Measurements from ENCODE around the gene TMEM91. TPM values are rescaled to one million over a fixed set of nuclear protein-coding genes. Genes with fewer than 3 reads are reported as not detected.

Gene TMEM91
- polyA plus RNA-seq, 1 donor from 2014 or later, result 24.4 TPM

- Histone ChIP-seq H3K4me3 (ENCODE audit: low read length) (no peak overlapping the region), H2AFZ (ENCODE audit: low read depth, low read length) (no peak overlapping the region), H3K79me2 (replicated peaks; ENCODE audit: insufficient read depth, low read length) (no peaks in the 10 kb centered on the region), H3K36me3 (ENCODE audit: insufficient read depth, low read length) (no peaks in the 10 kb centered on the region), H3F3A (ENCODE audit: insufficient read depth, low read length, poor library complexity, severe bottlenecking) (no peaks in the 10 kb centered on the region), H3K4me2 (ENCODE audit: low read length) (no peak overlapping the region), H3K9ac (ENCODE audit: low read length) (no peak overlapping the region), H3K9me2 (ENCODE audit: insufficient read depth, low read length) (no peaks in the 10 kb centered on the region), H3K27me3 (ENCODE audit: insufficient read depth, low read depth, low read length) (peaks cover 38% of the 10 kb centered on the region), H3K27ac (ENCODE audit: low read length) (no peak overlapping the region), H3K9me3 (ENCODE audit: low read length) (no peaks in the 10 kb centered on the region), H4K20me1 (ENCODE audit: insufficient read depth) (no peaks in the 10 kb centered on the region)
- TF ChIP-seq SMC3 (conservative IDR thresholded peaks at IDR 0.05; ENCODE audit: poor library complexity), result no peak
- no peak for TF ChIP-seq TAF1 (IDR thresholded peaks at IDR 0.05; ENCODE audit: low read depth)
- TF ChIP-seq EZH2 (IDR thresholded peaks at IDR 0.05; ENCODE audit: borderline replicate concordance, insufficient read depth, low read length, poor library complexity, severe bottlenecking), result no peak
- TF ChIP-seq EP300 (conservative IDR thresholded peaks at IDR 0.05; ENCODE audit: poor library complexity, severe bottlenecking), result no peak
- no peak for TF ChIP-seq POLR2AphosphoS5 (IDR thresholded peaks at IDR 0.05)
- TF ChIP-seq CTCF (IDR thresholded peaks at IDR 0.05; ENCODE audit: poor library complexity, severe bottlenecking), result no peak
- no peak for TF ChIP-seq RAD21 (conservative IDR thresholded peaks at IDR 0.05)
- TF ChIP-seq REST (IDR thresholded peaks at IDR 0.05; ENCODE audit: borderline replicate concordance), result no peak
- no peak for TF ChIP-seq MXI1 (conservative IDR thresholded peaks at IDR 0.05; ENCODE audit: poor library complexity, severe bottlenecking)
Observed at GRCh38 chr19:41355802-41356201, 20.5 kb upstream of the TMEM91 start.

GRCh38 chr19:41356984-41357739 lies 19.2 kb upstream of the TMEM91 start:
- Histone ChIP-seq H3K79me2 (replicated peaks; ENCODE audit: insufficient read depth, low read length) (no peaks in the 10 kb centered on the region), H2AFZ (ENCODE audit: low read depth, low read length) (no peak overlapping the region)

More at GRCh38 chr19:41356984-41357739, 19.2 kb upstream of the TMEM91 start:
- Histone ChIP-seq H3K4me3 (ENCODE audit: low read length) (no peak overlapping the region), H3K4me2 (ENCODE audit: low read length) (no peak overlapping the region), H3K36me3 (ENCODE audit: insufficient read depth, low read length) (no peaks in the 10 kb centered on the region), H3K9me2 (ENCODE audit: insufficient read depth, low read length) (no peaks in the 10 kb centered on the region), H3K9me3 (ENCODE audit: low read length) (no peaks in the 10 kb centered on the region), H3F3A (ENCODE audit: insufficient read depth, low read length, poor library complexity, severe bottlenecking) (no peaks in the 10 kb centered on the region), H3K27ac (ENCODE audit: low read length) (no peak overlapping the region), H3K27me3 (ENCODE audit: insufficient read depth, low read depth, low read length) (peaks cover 25% of the 10 kb centered on the region), H3K9ac (ENCODE audit: low read length) (no peak overlapping the region), H4K20me1 (ENCODE audit: insufficient read depth) (no peaks in the 10 kb centered on the region)
- TF ChIP-seq MXI1 (conservative IDR thresholded peaks at IDR 0.05; ENCODE audit: poor library complexity, severe bottlenecking) (no peak), EZH2 (IDR thresholded peaks at IDR 0.05; ENCODE audit: borderline replicate concordance, insufficient read depth, low read length, poor library complexity, severe bottlenecking) (no peak), POLR2AphosphoS5 (IDR thresholded peaks at IDR 0.05) (no peak), SMC3 (conservative IDR thresholded peaks at IDR 0.05; ENCODE audit: poor library complexity) (no peak), REST (IDR thresholded peaks at IDR 0.05; ENCODE audit: borderline replicate concordance) (no peak), RAD21 (conservative IDR thresholded peaks at IDR 0.05) (no peak), TAF1 (IDR thresholded peaks at IDR 0.05; ENCODE audit: low read depth) (no peak), EP300 (conservative IDR thresholded peaks at IDR 0.05; ENCODE audit: poor library complexity, severe bottlenecking) (no peak), CTCF (IDR thresholded peaks at IDR 0.05; ENCODE audit: poor library complexity, severe bottlenecking) (no peak)

Data from neural cell (in vitro differentiated cells).